Mesendoderm (in vitro differentiated cells): ENCODE data around the gene MLKL.

ENCODE experiments used
- DNase-seq: peaks from one replicate; pipeline ENCODE4 v3.0.0; 2013
- H2AK5ac ChIP-seq: 2 replicates; pipeline ENCODE4 v1.6.1; 2013; ENCODE audit warnings: low read length, inconsistent platforms
- H2BK120ac ChIP-seq: 2 replicates; pipeline ENCODE4 v1.6.1; 2013; ENCODE audit warnings: low read depth, mild to moderate bottlenecking, low read length, moderate library complexity, mixed read lengths
- H2BK15ac ChIP-seq: replicated peaks from 2 replicates; pipeline ENCODE4 v1.6.1; 2013; ENCODE audit warnings: low read depth, mild to moderate bottlenecking, moderate library complexity
- H2BK5ac ChIP-seq: 2 replicates; pipeline ENCODE4 v1.6.1; 2013; ENCODE audit warnings: low read length, inconsistent platforms
- H3K18ac ChIP-seq: 2 replicates; pipeline ENCODE4 v1.6.1; 2013; ENCODE audit warnings: mild to moderate bottlenecking, low read length, mixed read lengths
- H3K23ac ChIP-seq: one replicate; pipeline ENCODE4 v1.6.1; 2013; ENCODE audit warnings: low read length
- H3K27ac ChIP-seq: 2 replicates; pipeline ENCODE4 v1.5.1; 2013; ENCODE audit warnings: low read depth, mild to moderate bottlenecking, inconsistent platforms, low read length, moderate library complexity
- H3K27me3 ChIP-seq: 2 replicates; pipeline ENCODE4 v1.6.1; 2013; ENCODE audit warnings: low read length, control low read depth, mild to moderate bottlenecking, inconsistent platforms; ENCODE audit not compliant: insufficient read depth, poor library complexity
- H3K36me3 ChIP-seq: 2 replicates; pipeline ENCODE4 v1.6.1; 2013; ENCODE audit warnings: low read length, inconsistent platforms; ENCODE audit not compliant: control insufficient read depth, insufficient read depth
- H3K4ac ChIP-seq: one replicate; pipeline ENCODE4 v1.6.1; 2013; ENCODE audit warnings: low read depth, mild to moderate bottlenecking, low read length, moderate library complexity
- H3K4me1 ChIP-seq: 2 replicates; pipeline ENCODE4 v1.6.1; 2013; ENCODE audit warnings: low read depth, low read length, inconsistent platforms; ENCODE audit not compliant: control insufficient read depth
- H3K4me2 ChIP-seq: 2 replicates; pipeline ENCODE4 v1.6.1; 2013; ENCODE audit warnings: low read length
- H3K4me3 ChIP-seq: 2 replicates; pipeline ENCODE4 v1.5.1; 2013; ENCODE audit warnings: mild to moderate bottlenecking, low read length
- H3K56ac ChIP-seq: one replicate; pipeline ENCODE4 v1.6.1; 2013; ENCODE audit warnings: low read length
- H3K79me1 ChIP-seq: 2 replicates; pipeline ENCODE4 v1.6.1; 2013; ENCODE audit warnings: low read length, inconsistent platforms
- H3K79me2 ChIP-seq: 2 replicates; pipeline ENCODE4 v1.6.1; 2013; ENCODE audit warnings: mild to moderate bottlenecking, low read length; ENCODE audit not compliant: control insufficient read depth, insufficient read depth
- H3K9ac ChIP-seq: 2 replicates; pipeline ENCODE4 v1.6.1; 2013; ENCODE audit warnings: low read length, inconsistent platforms
- H4K5ac ChIP-seq: one replicate; pipeline ENCODE4 v1.6.1; 2013; ENCODE audit warnings: low read length
- H4K8ac ChIP-seq: one replicate; pipeline ENCODE4 v1.6.1; 2013; ENCODE audit warnings: low read depth, mild to moderate bottlenecking, control low read depth, low read length, moderate library complexity
- WGBS: extraction: QIAGEN DNeasy Blood & Tissue Kit; methylation state at CpG from one replicate; pipeline ENCODE4 v1.1.7; 2013; ENCODE audit warnings: low lambda C conversion rate, missing lambda C conversion rate; ENCODE audit not compliant: insufficient coverage; ENCODE audit errors: extremely low coverage; 5-methylcytosine and 5-hydroxymethylcytosine counted together

Gene MLKL

DNA sequence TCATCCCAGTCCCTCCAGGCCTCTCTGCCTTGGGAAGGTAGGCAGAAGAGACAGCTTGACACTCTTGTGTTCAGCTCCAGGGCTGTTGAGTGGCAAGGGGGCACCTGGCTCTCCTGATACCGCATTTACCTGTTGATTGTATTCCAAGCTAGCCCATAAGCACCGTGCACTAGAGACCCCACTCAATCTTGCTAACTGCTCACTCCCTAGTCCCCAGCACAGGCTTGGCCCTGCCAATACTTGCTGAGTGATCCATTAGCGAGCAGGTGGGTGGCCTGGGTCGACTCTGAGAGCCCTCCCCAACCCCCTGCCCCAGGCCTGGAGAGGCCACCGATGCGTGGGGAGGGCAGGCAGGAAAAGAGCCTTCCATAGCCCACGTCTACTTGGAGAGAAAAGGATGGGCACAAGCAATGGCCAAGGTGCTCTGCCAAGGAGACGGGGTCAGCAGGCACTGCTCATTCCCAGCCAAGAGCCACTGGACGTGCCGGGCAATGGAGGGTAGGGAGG is 44.5 kb upstream of the MLKL start:
- no peak overlapping the region for H3K18ac ChIP-seq
- H4K8ac ChIP-seq: no peak overlapping the region
- H2BK15ac ChIP-seq: no peak overlapping the region
- H2BK5ac ChIP-seq: no peak overlapping the region
- H3K79me2 ChIP-seq: no peaks in the 10 kb centered on the region
- no peak overlapping the region for H3K4me3 ChIP-seq
- no peaks in the 10 kb centered on the region for H3K4me1 ChIP-seq
- H3K27me3 ChIP-seq: no peaks in the 10 kb centered on the region
- H3K23ac ChIP-seq: no peak overlapping the region
- no peak overlapping the region for H3K4ac ChIP-seq
- no peak overlapping the region for H4K5ac ChIP-seq
- no peak overlapping the region for H2BK120ac ChIP-seq
- no peak overlapping the region for H3K9ac ChIP-seq
- no peak for DNase-seq
- H3K36me3 ChIP-seq: no peaks in the 10 kb centered on the region
- H3K56ac ChIP-seq: no peak overlapping the region
- no peaks in the 10 kb centered on the region for H3K79me1 ChIP-seq
- no peak overlapping the region for H3K4me2 ChIP-seq
- WGBS: no CpG with 5 or more reads among the region's 10 CpGs
- H2AK5ac ChIP-seq: no peak overlapping the region
- H3K27ac ChIP-seq: no peak overlapping the region

DNA sequence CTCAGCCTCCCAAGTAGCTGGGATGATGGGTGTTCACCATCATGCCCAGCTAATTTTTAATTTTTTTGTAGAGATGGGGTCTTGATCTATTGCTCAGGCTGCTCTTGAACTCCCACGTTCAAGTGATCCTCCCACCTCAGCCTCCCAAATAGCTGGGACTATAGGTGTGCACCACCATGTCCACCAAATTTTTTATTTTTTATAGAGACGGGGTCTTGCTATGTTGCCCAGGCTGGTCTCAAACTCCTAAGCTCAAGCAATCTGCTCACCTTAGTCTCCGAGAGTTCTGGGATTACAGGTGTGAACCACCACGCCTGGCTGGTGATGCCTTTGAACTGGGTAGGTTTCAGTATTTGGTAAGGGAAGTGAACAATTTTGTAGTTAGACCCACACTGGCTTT is 43.9 kb upstream of the MLKL start:
- Histone ChIP-seq H3K27me3 (no peaks in the 10 kb centered on the region), H2AK5ac (no peak overlapping the region), H3K23ac (no peak overlapping the region), H2BK15ac (no peak overlapping the region), H2BK120ac (no peak overlapping the region), H3K9ac (no peak overlapping the region), H4K5ac (no peak overlapping the region), H4K8ac (no peak overlapping the region), H3K4me3 (no peak overlapping the region), H3K18ac (no peak overlapping the region), H3K4ac (no peak overlapping the region), H3K4me2 (no peak overlapping the region), H3K79me2 (no peaks in the 10 kb centered on the region), H3K4me1 (no peaks in the 10 kb centered on the region), H2BK5ac (no peak overlapping the region), H3K27ac (no peak overlapping the region), H3K36me3 (no peaks in the 10 kb centered on the region), H3K79me1 (no peaks in the 10 kb centered on the region), H3K56ac (no peak overlapping the region)
- no CpG with 5 or more reads among the region's 4 CpGs for WGBS
- no peak for DNase-seq

DNA sequence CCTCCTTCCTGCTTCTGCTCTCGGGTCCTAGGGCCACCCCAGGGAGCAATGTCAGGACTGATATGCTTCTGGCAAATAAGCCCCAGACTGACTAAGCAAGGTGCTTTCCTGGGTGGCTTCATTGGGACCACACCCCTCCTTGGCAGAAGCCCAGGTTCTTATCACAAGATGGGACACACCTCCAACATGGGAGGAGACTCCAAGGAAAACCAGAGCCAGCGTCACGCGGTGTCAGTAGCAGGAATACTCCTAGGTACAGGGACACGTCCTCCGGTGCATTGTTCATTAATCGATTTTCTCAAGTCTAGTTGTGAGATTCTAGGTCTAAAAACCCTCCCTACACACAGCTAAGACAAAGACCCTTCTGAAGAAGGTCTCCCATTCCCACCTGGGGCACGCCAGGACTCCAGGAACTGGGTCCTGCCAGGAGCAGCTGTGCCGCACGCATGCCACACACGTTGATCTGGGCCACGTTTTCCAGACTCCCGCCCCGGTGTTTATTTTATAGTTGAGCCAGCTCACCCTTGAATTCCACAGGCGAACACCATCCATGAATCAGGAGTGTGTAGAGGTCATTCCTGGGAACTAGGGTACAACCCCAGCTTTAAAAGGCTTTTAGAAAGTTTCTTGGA is 43.1 kb upstream of the MLKL start:
- H3K79me1 ChIP-seq: no peaks in the 10 kb centered on the region
- no peak overlapping the region for H2BK120ac ChIP-seq
- no peak overlapping the region for H2BK5ac ChIP-seq
- no peaks in the 10 kb centered on the region for H3K36me3 ChIP-seq
- H4K5ac ChIP-seq: no peak overlapping the region
- no peak overlapping the region for H3K9ac ChIP-seq
- no peak for DNase-seq
- no peak overlapping the region for H3K23ac ChIP-seq
- no peak overlapping the region for H3K4me3 ChIP-seq
- no peaks in the 10 kb centered on the region for H3K27me3 ChIP-seq
- H3K4me2 ChIP-seq: no peak overlapping the region
- H3K4me1 ChIP-seq: no peaks in the 10 kb centered on the region
- H2BK15ac ChIP-seq: no peak overlapping the region
- no peak overlapping the region for H3K4ac ChIP-seq
- no peak overlapping the region for H2AK5ac ChIP-seq
- H3K27ac ChIP-seq: no peak overlapping the region
- H3K79me2 ChIP-seq: no peaks in the 10 kb centered on the region
- no peak overlapping the region for H3K56ac ChIP-seq
- no peak overlapping the region for H4K8ac ChIP-seq
- WGBS: no CpG with 5 or more reads among the region's 15 CpGs
- no peak overlapping the region for H3K18ac ChIP-seq

DNA sequence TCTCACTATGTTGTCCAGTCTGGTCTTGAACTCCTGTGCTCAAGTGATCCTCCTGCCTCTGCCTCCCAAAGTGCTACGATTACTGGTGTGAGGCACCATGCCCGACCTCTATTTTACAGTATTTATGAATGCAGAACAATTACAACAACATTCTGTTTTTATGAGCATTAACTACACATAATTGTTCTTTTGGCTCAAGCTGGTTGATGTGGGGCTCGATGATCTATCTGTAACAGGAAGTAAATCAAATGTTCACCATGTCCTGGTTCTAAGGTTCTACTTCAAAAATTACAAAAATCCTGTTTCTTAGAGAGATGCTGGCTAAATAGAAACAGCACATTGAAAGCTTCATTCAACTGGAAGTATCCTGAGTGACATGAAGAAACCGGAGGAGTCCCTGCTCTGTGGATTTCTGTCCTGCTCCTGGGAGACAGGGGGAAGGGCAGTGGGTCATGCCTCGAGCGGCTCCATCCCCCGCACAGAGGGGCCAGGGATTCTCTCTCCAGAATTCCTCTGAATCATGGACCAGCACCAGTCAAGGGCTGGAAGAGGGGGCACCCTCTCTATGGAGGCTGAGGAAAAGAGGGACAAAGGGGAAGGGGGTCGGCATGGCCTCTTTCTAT is 42.5 kb upstream of the MLKL start:
- no peak overlapping the region for H2BK15ac ChIP-seq
- no peak overlapping the region for H3K4me3 ChIP-seq
- no peak overlapping the region for H3K9ac ChIP-seq
- H4K5ac ChIP-seq: no peak overlapping the region
- no peak overlapping the region for H2BK5ac ChIP-seq
- H3K27me3 ChIP-seq: no peaks in the 10 kb centered on the region
- H2BK120ac ChIP-seq: no peak overlapping the region
- no peak overlapping the region for H3K4ac ChIP-seq
- no peak overlapping the region for H2AK5ac ChIP-seq
- no peak for DNase-seq
- H3K56ac ChIP-seq: no peak overlapping the region
- no peak overlapping the region for H3K4me2 ChIP-seq
- no peaks in the 10 kb centered on the region for H3K4me1 ChIP-seq
- no peaks in the 10 kb centered on the region for H3K79me2 ChIP-seq
- no peaks in the 10 kb centered on the region for H3K36me3 ChIP-seq
- H3K27ac ChIP-seq: no peak overlapping the region
- no CpG with 5 or more reads among the region's 8 CpGs for whole genome bisulfite sequencing
- no peak overlapping the region for H3K18ac ChIP-seq
- no peak overlapping the region for H4K8ac ChIP-seq
- H3K79me1 ChIP-seq: no peaks in the 10 kb centered on the region
- no peak overlapping the region for H3K23ac ChIP-seq

DNA sequence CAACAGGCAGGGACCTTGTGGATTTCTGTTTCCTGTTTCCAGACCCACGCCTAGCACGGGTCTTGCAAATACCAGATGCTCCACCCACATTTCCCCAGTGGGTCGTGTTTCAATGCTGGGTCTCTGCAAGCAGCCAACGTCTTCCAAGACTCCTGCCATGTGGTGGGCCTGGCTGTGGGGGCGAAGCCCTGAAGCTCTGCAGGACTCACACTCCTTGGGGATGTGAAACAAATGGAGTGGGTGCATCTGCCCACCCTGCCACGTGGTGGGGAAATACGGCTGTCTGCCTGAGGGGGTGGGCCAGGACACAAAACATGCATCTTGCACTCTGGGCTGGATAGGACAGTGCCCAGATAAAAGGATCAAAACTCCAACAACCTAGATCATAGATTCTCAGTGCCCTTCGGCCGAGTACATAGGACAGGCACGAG is 41.4 kb upstream of the MLKL start:
- no peak overlapping the region for H3K4ac ChIP-seq
- no peak overlapping the region for H3K27ac ChIP-seq
- H3K4me3 ChIP-seq: no peak overlapping the region
- H3K36me3 ChIP-seq: no peaks in the 10 kb centered on the region
- no peak overlapping the region for H3K4me2 ChIP-seq
- H3K18ac ChIP-seq: no peak overlapping the region
- H3K9ac ChIP-seq: no peak overlapping the region
- WGBS: no CpG with 5 or more reads among the region's 10 CpGs
- no peak overlapping the region for H3K56ac ChIP-seq
- H4K5ac ChIP-seq: no peak overlapping the region
- no peak overlapping the region for H4K8ac ChIP-seq
- H3K23ac ChIP-seq: no peak overlapping the region
- DNase-seq: no peak
- H3K27me3 ChIP-seq: no peaks in the 10 kb centered on the region
- no peak overlapping the region for H2AK5ac ChIP-seq
- H3K4me1 ChIP-seq: no peaks in the 10 kb centered on the region
- H3K79me2 ChIP-seq: no peaks in the 10 kb centered on the region
- H2BK15ac ChIP-seq: no peak overlapping the region
- no peaks in the 10 kb centered on the region for H3K79me1 ChIP-seq
- H2BK120ac ChIP-seq: no peak overlapping the region
- no peak overlapping the region for H2BK5ac ChIP-seq
